ENCODE data around the gene ANKRD44.

ANKRD44 gene

GRCh38 chr2:197170208-197170607 lies 140.4 kb downstream of the ANKRD44 start:
- TF ChIP-seq, protein P1, sequence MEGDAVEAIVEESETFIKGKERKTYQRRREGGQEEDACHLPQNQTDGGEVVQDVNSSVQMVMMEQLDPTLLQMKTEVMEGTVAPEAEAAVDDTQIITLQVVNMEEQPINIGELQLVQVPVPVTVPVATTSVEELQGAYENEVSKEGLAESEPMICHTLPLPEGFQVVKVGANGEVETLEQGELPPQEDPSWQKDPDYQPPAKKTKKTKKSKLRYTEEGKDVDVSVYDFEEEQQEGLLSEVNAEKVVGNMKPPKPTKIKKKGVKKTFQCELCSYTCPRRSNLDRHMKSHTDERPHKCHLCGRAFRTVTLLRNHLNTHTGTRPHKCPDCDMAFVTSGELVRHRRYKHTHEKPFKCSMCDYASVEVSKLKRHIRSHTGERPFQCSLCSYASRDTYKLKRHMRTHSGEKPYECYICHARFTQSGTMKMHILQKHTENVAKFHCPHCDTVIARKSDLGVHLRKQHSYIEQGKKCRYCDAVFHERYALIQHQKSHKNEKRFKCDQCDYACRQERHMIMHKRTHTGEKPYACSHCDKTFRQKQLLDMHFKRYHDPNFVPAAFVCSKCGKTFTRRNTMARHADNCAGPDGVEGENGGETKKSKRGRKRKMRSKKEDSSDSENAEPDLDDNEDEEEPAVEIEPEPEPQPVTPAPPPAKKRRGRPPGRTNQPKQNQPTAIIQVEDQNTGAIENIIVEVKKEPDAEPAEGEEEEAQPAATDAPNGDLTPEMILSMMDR (IDR thresholded peaks at IDR 0.05; ENCODE audit: control insufficient read depth, extremely low read depth, insufficient read depth) = no peak
- no peak overlapping the region for H3K4me3 ChIP-seq (ENCODE audit: low read depth, low read length)
- DNase-seq (ENCODE audit: low read depth) = peak; percentile 71

DNA sequence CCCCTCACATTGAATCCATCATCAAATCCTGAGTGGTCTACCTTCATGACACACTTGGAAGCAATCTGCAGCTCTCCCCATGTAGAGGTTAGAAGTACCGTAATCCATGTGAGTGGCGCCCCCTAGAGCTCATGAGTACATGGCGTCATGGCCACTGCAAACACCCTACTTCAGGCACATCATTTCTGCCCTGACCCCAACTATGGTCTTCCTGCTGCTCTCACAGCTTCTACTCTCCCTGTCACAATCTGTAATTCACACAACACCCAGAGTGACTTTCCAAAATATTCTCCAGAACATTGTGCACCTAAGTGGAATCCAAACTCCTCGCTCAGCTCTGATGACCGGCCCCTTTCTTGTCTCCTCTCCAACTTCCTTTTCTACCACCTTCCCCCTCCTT lies 141.9 kb downstream of the ANKRD44 start:
- no peak overlapping the region for H3K4me3 ChIP-seq (ENCODE audit: low read depth, low read length)
- TF ChIP-seq, protein P1 (IDR thresholded peaks at IDR 0.05; ENCODE audit: control insufficient read depth, extremely low read depth, insufficient read depth) = peak; percentile 26; the same call in 1 of the 2 replicates
- DNase-seq (ENCODE audit: low read depth) = no peak

GRCh38 chr2:197167608-197168314 lies 142.8 kb downstream of the ANKRD44 start:
- no peak overlapping the region for H3K4me3 ChIP-seq (ENCODE audit: low read depth, low read length)
- DNase-seq (ENCODE audit: low read depth) = no peak
- TF ChIP-seq, protein P1 (IDR thresholded peaks at IDR 0.05; ENCODE audit: control insufficient read depth, extremely low read depth, insufficient read depth) = no peak

GRCh38 chr2:197165020-197165419 lies 145.6 kb downstream of the ANKRD44 start:
- peak; percentile 65 for DNase-seq (ENCODE audit: low read depth)
- H3K4me3 ChIP-seq (ENCODE audit: low read depth, low read length) = no peak overlapping the region
- TF ChIP-seq, protein P1 (IDR thresholded peaks at IDR 0.05; ENCODE audit: control insufficient read depth, extremely low read depth, insufficient read depth) = no peak

DNA sequence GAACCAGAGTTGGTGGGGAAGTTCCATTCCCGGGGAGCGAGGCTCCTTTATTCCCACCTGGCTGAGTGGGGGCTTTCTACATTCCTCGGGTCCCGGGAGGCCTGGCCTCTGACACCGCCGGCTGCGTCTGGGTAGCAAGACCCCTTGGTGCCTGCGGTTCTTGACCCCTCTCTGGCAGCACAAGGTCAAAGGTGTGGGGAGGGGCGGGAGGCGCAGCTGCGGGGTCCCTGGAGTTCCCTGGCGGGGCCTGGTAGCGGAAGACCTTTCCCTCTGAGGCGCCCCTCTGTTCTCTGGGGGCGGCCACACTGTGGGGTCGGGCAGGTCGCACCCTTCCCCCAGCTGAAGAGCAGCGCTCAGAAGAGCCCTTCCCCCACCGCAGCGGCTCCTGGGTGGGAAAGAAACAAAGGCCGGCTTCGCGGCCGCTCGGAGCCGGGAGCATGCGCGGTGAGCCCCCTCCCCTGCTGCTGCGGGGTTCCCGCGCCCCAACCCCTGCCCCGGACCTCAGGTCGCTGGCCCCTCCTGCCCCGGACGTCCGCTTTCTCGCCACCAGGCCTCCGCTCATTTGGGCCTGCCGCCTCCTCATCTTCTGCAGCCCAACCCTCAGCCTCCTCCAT lies 146.3 kb downstream of the ANKRD44 start:
- no peak overlapping the region for H3K4me3 ChIP-seq (ENCODE audit: low read depth, low read length)
- DNase-seq (ENCODE audit: low read depth) = no peak
- TF ChIP-seq, protein P1 (IDR thresholded peaks at IDR 0.05; ENCODE audit: control insufficient read depth, extremely low read depth, insufficient read depth) = no peak

DNA sequence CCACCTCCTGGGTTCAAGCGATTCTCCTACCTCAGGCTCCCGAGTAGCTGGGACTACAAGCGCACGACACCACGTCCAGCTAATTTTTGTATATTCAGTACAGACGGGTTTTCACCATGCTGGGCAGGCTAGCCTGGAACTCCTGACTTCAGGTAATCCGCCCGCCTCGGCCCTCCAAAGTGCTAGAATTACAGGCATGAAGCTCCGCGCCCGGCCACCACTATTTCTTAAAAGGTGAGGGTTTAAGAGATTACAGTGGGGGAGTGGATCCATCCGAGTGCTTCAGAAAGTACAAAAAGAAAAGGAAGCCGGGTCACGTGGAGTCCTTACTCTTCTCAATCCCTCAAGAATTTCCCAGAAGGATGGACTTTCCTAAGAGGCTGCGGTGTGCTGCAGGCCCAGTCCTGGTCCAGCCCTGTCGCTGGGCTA lies 146.9 kb downstream of the ANKRD44 start:
- no peak overlapping the region for H3K4me3 ChIP-seq (ENCODE audit: low read depth, low read length)
- no peak for DNase-seq (ENCODE audit: low read depth)
- TF ChIP-seq, protein P1 (IDR thresholded peaks at IDR 0.05; ENCODE audit: control insufficient read depth, extremely low read depth, insufficient read depth) = no peak
